K562 (cell line): ENCODE data around the gene MAP3K7. TPM values are rescaled to one million over a fixed set of nuclear protein-coding genes. Genes with fewer than 3 reads are reported as not detected.

Experiments used
- ARHGAP35 ChIP-seq: fragments of 450-650 bp; IDR thresholded peaks from 2 replicates; pipeline ENCODE4 v1.6.1; 2018; ENCODE audit not compliant: partially characterized antibody
- ARID3A ChIP-seq: IDR thresholded peaks from 2 replicates; pipeline ENCODE4 v1.6.1; 2012; ENCODE audit warnings: low read depth, low read length, improper control_type of control experiment, borderline replicate concordance
- DPF2 ChIP-seq: fragments of 450-650 bp; IDR thresholded peaks from 2 replicates; pipeline ENCODE4 v1.6.1; 2016
- ESRRB ChIP-seq: fragments of 250-450 bp; sonication (Bioruptor Pico); IDR thresholded peaks from 2 replicates; pipeline ENCODE4 v1.5.0; 2020; ENCODE audit warnings: mild to moderate bottlenecking, moderate library complexity, borderline replicate concordance
- GABPA ChIP-seq: fragments of 200-800 bp; sonication (Bioruptor generic); conservative IDR thresholded peaks from 2 replicates; pipeline ENCODE4 v1.6.1; 2016; ENCODE audit warnings: low read depth, missing genetic modification characterization, missing compliant biosample characterization
- GATA2 ChIP-seq: sonication (generic); formaldehyde crosslinking; IDR thresholded peaks from 2 replicates; pipeline ENCODE4 v1.4.0; 2020; ENCODE audit warnings: mild to moderate bottlenecking, missing genetic modification reagents
- HMBOX1 ChIP-seq: sonication (generic); IDR thresholded peaks from 2 replicates; pipeline ENCODE4 v1.6.1; 2016
- HMGN3 ChIP-seq: IDR thresholded peaks from 2 replicates; pipeline ENCODE4 v1.6.1; 2011; ENCODE audit warnings: borderline replicate concordance, low read depth, mild to moderate bottlenecking, mixed read lengths, low read length; ENCODE audit not compliant: insufficient read length; ENCODE audit errors: extremely low read depth
- HOXB6 ChIP-seq: fragments of 250-450 bp; sonication (Bioruptor Pico); IDR thresholded peaks from 2 replicates; pipeline ENCODE4 v1.5.1; 2022; ENCODE audit warnings: mild to moderate bottlenecking, borderline replicate concordance
- KAT8 ChIP-seq: fragments of 450-650 bp; IDR thresholded peaks from 2 replicates; pipeline ENCODE4 v1.6.1; 2016; ENCODE audit warnings: low read depth, mild to moderate bottlenecking
- KDM1A ChIP-seq, 2 experiments: fragments of 450-650 bp; IDR thresholded peaks; 2 replicates each; pipeline ENCODE4 v1.6.1; 2016; ENCODE audit warnings: mild to moderate bottlenecking in 2 of 2
- MYBL2 ChIP-seq, 2 experiments: fragments of 450-650 bp in 1 of 2; sonication (generic) in 1 of 2; formaldehyde crosslinking in 1 of 2; IDR thresholded peaks; 2 replicates each; pipeline versions ENCODE4 v1.6.1 to v1.8.1; 2017 to 2022; ENCODE audit warnings: borderline replicate concordance in 1 of 2, inconsistent platforms in 1 of 2, low read depth in 1 of 2, mild to moderate bottlenecking in 1 of 2, missing genetic modification reagents in 1 of 2, moderate library complexity in 1 of 2
- NCOA2 ChIP-seq, 2 experiments: fragments of 450-650 bp; IDR thresholded peaks; 2 replicates each; pipeline ENCODE4 v1.6.1; 2018; ENCODE audit warnings: mild to moderate bottlenecking in 2 of 2, moderate library complexity in 1 of 2; ENCODE audit not compliant: partially characterized antibody in 2 of 2
- NELFE ChIP-seq: IDR thresholded peaks from 2 replicates; pipeline ENCODE4 v1.6.1; 2011; ENCODE audit warnings: mild to moderate bottlenecking; ENCODE audit not compliant: insufficient read depth, insufficient read length
- NR1H2 ChIP-seq: sonication (generic); formaldehyde crosslinking; IDR thresholded peaks from 2 replicates; pipeline ENCODE4 v1.4.0; 2020; ENCODE audit warnings: mild to moderate bottlenecking, missing genetic modification reagents
- PATZ1 ChIP-seq: fragments of 250-450 bp; sonication (Bioruptor Pico); IDR thresholded peaks from 2 replicates; pipeline ENCODE4 v1.5.0; 2020; ENCODE audit warnings: mild to moderate bottlenecking, borderline replicate concordance
- TCF15 ChIP-seq: fragments of 250-450 bp; sonication (Bioruptor Pico); IDR thresholded peaks from 2 replicates; pipeline ENCODE4 v1.8.0; 2022; ENCODE audit warnings: moderate library complexity, mild to moderate bottlenecking, inconsistent platforms
- TCF3 ChIP-seq: sonication (generic); formaldehyde crosslinking; IDR thresholded peaks from 2 replicates; pipeline ENCODE4 v1.4.0; 2020; ENCODE audit warnings: mild to moderate bottlenecking, missing genetic modification reagents
- ZBTB33 ChIP-seq: sonication (generic); formaldehyde crosslinking; IDR thresholded peaks from 2 replicates; pipeline ENCODE4 v1.8.1; 2023; ENCODE audit warnings: mild to moderate bottlenecking, missing genetic modification reagents
- ZNF445 ChIP-seq: fragments of 250-450 bp; sonication (Bioruptor Pico); IDR thresholded peaks from 2 replicates; pipeline ENCODE4 v1.4.0; 2020; ENCODE audit warnings: low read depth, mild to moderate bottlenecking, moderate library complexity
- ZNF764 ChIP-seq: fragments of 250-450 bp; sonication (Bioruptor Pico); IDR thresholded peaks from 2 replicates; pipeline ENCODE4 v1.4.0; 2020; ENCODE audit warnings: low read depth, mild to moderate bottlenecking, moderate library complexity
- polyA plus RNA-seq, 8 experiments: library from polyadenylated mRNA; depleted of rRNA in 4 of 8; stranded (reverse) in 5 of 8; unstranded in 3 of 8; fragments of >200 nt; fragmentation: Nextera tagmentation in 2 of 8; fragmentation: Illumina TruSeq in 1 of 8; extraction: Ambion mirVana in 2 of 8; extraction: Trizol in 1 of 8; gene quantifications; 2 replicates each; pipeline versions ENCODE4 v1.2.1 to v1.2.3, GENCODE V29; 2011 to 2014; ENCODE audit warnings: inconsistent platforms in 1 of 8, missing spikeins in 1 of 8
- total RNA-seq, 7 experiments: library from RNA; depleted of rRNA in 6 of 7; stranded (reverse); fragments of >200 nt in 6 of 7; fragmentation: Illumina TruSeq in 2 of 7; extraction: Trizol in 2 of 7; gene quantifications; 2 replicates each; pipeline versions ENCODE4 v1.2.1 to v1.2.3, GENCODE V29; 2011 to 2021; ENCODE audit warnings: low replicate concordance in 1 of 7

MAP3K7 gene
- total and polyA plus RNA-seq, 9 of the 15 experiments (the other 6 are each of a cell fraction or from before 2014, with no cell fraction given), result 13.4 to 60.9 (median 34.8) TPM

GRCh38 chr6:90464507-90464906 lies 122.4 kb downstream of the MAP3K7 start (continued):
- TF ChIP-seq TCF3 (peak; percentile 78), GABPA (tag) (no peak; the same call in 1 of the 2 replicates), KAT8 (no peak), PATZ1 (CRISPR knock-in tag) (no peak), NELFE (no peak), ZNF764 (no peak), ARID3A (peak; percentile 47; the same call in 1 of the 2 replicates), GATA2 (CRISPR knock-in tag) (0 out of 2 replicates have a peak, but pooled peaks have one; percentile 11), ESRRB (CRISPR knock-in tag) (no peak), NR1H2 (CRISPR knock-in tag) (no peak), ZNF445 (CRISPR knock-in tag) (no peak), KDM1A (IDR thresholded peaks at IDR 0.05) (peak; percentile 44 to 54; a peak in 1 of 4 replicates), TCF15 (CRISPR knock-in tag) (no peak), DPF2 (peak; percentile 83), ARHGAP35 (no peak), HOXB6 (CRISPR knock-in tag) (no peak), MYBL2 (IDR thresholded peaks at IDR 0.05; ENCODE audit: low read depth) (no peak), MYBL2 (CRISPR knock-in tag; IDR thresholded peaks at IDR 0.05; ENCODE audit: borderline replicate concordance) (no peak), HMBOX1 (peak; percentile 38; the same call in 1 of the 2 replicates), ZBTB33 (CRISPR knock-in tag) (no peak), HMGN3 (no peak), NCOA2 (IDR thresholded peaks at IDR 0.05; ENCODE audit: partially characterized antibody in 2 of 2) (no peak)
